ENCODE data around the gene MCEMP1.
"Not testable (repeated sequence)": the region's sequence is repeated elsewhere in the genome, so short reads cannot be mapped to it uniquely, and the experiment has no call there.

The MCEMP1 gene

DNA sequence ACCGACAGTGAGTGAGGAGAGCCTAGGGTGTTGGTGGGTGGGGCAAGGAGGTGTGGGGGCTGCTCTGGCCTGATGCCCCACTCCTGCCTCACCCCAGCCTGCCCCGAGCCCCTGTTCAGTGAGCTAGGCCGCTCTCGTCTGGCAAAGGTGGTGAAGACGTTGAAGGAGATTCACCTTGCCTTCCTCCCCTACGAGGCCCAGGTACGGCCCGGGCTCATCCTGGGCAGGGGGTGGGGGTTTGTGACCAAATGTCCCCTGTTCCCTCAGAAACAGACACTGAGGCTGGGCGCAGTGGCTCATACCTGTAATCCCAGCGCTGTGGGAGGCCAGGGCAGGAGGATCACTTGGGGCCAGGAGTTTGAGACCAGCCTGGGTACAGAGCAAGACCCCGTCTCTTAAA is 36.1 kb upstream of the MCEMP1 start:
- TF ChIP-seq, protein P1, sequence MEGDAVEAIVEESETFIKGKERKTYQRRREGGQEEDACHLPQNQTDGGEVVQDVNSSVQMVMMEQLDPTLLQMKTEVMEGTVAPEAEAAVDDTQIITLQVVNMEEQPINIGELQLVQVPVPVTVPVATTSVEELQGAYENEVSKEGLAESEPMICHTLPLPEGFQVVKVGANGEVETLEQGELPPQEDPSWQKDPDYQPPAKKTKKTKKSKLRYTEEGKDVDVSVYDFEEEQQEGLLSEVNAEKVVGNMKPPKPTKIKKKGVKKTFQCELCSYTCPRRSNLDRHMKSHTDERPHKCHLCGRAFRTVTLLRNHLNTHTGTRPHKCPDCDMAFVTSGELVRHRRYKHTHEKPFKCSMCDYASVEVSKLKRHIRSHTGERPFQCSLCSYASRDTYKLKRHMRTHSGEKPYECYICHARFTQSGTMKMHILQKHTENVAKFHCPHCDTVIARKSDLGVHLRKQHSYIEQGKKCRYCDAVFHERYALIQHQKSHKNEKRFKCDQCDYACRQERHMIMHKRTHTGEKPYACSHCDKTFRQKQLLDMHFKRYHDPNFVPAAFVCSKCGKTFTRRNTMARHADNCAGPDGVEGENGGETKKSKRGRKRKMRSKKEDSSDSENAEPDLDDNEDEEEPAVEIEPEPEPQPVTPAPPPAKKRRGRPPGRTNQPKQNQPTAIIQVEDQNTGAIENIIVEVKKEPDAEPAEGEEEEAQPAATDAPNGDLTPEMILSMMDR (IDR thresholded peaks at IDR 0.05), result no peak
- Histone ChIP-seq H3K27me3 (ENCODE audit: control insufficient read depth, insufficient read depth, low read length) (no peaks in the 10 kb centered on the region), H3K4me2 (ENCODE audit: low read length) (no peak overlapping the region), H3K4me1 (no peaks in the 10 kb centered on the region), H3K79me2 (no peaks in the 10 kb centered on the region), H3K9ac (no peak overlapping the region), H3K9me3 (ENCODE audit: control insufficient read depth, low read length) (no peaks in the 10 kb centered on the region), H3K36me3 (ENCODE audit: control insufficient read depth, insufficient read depth, low read length) (no peaks in the 10 kb centered on the region), H3K27ac (no peak overlapping the region), H2AFZ (no peak overlapping the region), H3K4me3 (ENCODE audit: low read depth, low read length) (no peak overlapping the region)

DNA sequence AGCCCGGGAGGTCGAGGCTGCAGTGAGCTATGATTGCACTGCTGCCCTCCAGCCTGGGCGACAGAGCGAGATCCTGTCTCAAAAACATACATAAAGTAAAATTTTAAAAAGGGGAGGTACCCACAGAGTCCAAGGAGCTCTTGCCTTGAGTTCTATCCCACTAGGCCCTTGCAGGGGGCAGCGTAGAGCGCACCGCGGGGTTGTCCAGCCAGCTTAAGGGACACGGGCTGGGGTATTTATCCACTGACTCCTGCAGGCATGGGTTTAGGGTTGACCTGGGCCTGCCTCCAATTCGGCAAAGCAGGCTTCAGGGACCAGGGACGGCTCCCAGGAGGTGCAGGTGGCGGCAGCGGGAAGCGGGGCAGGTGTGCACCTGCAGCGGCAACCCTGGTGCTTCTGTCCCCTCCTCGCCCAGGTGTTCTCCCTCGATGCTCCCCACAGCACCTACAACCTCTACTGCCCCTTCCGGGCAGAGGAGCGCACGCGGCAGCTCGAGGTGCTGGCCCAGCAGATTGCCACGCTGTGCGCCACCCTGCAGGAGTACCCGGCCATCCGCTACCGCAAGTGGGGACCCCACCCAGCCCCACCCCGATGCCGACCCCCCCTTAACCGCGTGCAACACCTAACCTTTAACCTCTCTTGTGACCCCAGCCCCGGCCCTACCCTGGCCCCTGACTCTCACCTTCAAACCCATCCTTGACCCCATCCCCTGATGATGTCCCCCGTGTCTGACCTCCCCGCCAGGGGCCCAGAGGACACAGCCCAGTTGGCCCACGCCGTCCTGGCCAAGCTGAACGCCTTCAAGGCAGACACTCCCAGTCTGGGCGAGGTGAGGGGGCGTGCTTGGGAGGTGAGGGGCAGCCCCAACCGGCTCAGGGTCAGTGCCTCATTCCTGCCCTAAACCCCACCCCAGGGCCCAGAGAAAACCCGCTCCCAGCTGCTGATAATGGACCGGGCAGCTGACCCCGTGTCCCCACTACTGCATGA is 35.3 kb upstream of the MCEMP1 start:
- Histone ChIP-seq H3K27me3 (ENCODE audit: control insufficient read depth, insufficient read depth, low read length) (no peaks in the 10 kb centered on the region), H3K27ac (no peak overlapping the region), H3K4me3 (ENCODE audit: low read depth, low read length) (no peak overlapping the region), H3K9ac (no peak overlapping the region), H3K79me2 (no peaks in the 10 kb centered on the region), H3K4me1 (no peaks in the 10 kb centered on the region), H3K9me3 (ENCODE audit: control insufficient read depth, low read length) (no peaks in the 10 kb centered on the region), H3K4me2 (ENCODE audit: low read length) (no peak overlapping the region), H2AFZ (no peak overlapping the region), H3K36me3 (ENCODE audit: control insufficient read depth, insufficient read depth, low read length) (no peaks in the 10 kb centered on the region)
- TF ChIP-seq, protein P1 (IDR thresholded peaks at IDR 0.05), result no peak

DNA sequence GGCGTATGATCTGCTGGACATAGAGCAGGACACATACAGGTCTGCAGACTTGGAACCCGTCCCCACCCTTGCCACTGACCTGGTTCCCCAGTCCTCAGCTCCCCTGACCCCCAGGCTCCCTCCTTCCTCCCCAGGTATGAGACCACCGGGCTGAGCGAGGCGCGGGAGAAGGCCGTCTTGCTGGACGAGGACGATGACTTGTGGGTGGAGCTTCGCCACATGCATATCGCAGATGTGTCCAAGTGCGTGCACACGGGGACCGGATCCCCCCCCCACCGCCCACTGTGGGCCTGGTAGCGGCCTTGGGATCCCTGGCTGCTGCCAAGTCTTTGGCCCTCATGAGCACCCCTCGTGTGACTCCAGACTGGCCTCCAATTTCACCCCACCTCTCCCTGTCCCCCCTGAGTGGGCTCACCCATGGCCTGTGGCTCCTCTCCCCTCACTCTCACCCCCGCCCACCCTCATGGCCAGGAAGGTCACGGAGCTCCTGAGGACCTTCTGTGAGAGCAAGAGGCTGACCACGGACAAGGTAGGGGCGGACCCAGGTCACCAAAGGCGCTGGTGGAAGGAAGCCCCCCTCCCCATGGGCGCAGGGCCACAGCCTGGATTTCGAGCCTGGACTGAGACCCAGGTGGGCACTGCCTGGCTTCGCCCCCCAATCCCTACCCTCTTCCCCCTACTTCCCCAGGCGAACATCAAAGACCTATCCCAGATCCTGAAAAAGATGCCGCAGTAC is 34.4 kb upstream of the MCEMP1 start:
- no peaks in the 10 kb centered on the region for H3K27me3 ChIP-seq (ENCODE audit: control insufficient read depth, insufficient read depth, low read length)
- no peak overlapping the region for H3K9ac ChIP-seq
- no peaks in the 10 kb centered on the region for H3K9me3 ChIP-seq (ENCODE audit: control insufficient read depth, low read length)
- no peak overlapping the region for H3K4me3 ChIP-seq (ENCODE audit: low read depth, low read length)
- no peaks in the 10 kb centered on the region for H3K4me1 ChIP-seq
- no peak overlapping the region for H3K27ac ChIP-seq
- no peak overlapping the region for H3K4me2 ChIP-seq (ENCODE audit: low read length)
- no peaks in the 10 kb centered on the region for H3K79me2 ChIP-seq
- H2AFZ ChIP-seq, result no peak overlapping the region
- TF ChIP-seq, protein P1 (IDR thresholded peaks at IDR 0.05), result no peak
- H3K36me3 ChIP-seq (ENCODE audit: control insufficient read depth, insufficient read depth, low read length), result no peaks in the 10 kb centered on the region

DNA sequence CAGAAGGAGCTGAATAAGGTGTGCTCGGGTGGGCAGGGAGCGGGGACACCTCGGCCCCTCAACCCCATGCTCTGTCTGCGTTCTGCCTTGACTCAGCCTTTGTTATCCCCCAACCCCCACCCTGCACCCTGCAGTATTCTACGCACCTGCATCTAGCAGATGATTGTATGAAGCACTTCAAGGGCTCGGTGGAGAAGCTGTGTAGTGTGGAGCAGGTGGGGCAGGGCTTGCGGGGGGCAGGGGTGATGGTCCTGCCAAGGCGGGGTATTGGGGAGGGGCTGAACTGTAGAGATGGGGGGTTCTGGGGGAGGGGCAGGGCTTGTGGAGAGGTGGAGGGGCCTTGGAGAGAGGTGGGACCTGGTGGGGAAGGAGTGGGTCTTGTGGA is 33.9 kb upstream of the MCEMP1 start:
- no peak overlapping the region for H2AFZ ChIP-seq
- H3K9ac ChIP-seq, result no peak overlapping the region
- H3K4me1 ChIP-seq, result no peaks in the 10 kb centered on the region
- TF ChIP-seq, protein P1 (IDR thresholded peaks at IDR 0.05), result no peak
- no peaks in the 10 kb centered on the region for H3K27me3 ChIP-seq (ENCODE audit: control insufficient read depth, insufficient read depth, low read length)
- no peaks in the 10 kb centered on the region for H3K79me2 ChIP-seq
- no peak overlapping the region for H3K4me2 ChIP-seq (ENCODE audit: low read length)
- no peaks in the 10 kb centered on the region for H3K9me3 ChIP-seq (ENCODE audit: control insufficient read depth, low read length)
- H3K4me3 ChIP-seq (ENCODE audit: low read depth, low read length), result no peak overlapping the region
- H3K36me3 ChIP-seq (ENCODE audit: control insufficient read depth, insufficient read depth, low read length), result no peaks in the 10 kb centered on the region
- no peak overlapping the region for H3K27ac ChIP-seq

DNA sequence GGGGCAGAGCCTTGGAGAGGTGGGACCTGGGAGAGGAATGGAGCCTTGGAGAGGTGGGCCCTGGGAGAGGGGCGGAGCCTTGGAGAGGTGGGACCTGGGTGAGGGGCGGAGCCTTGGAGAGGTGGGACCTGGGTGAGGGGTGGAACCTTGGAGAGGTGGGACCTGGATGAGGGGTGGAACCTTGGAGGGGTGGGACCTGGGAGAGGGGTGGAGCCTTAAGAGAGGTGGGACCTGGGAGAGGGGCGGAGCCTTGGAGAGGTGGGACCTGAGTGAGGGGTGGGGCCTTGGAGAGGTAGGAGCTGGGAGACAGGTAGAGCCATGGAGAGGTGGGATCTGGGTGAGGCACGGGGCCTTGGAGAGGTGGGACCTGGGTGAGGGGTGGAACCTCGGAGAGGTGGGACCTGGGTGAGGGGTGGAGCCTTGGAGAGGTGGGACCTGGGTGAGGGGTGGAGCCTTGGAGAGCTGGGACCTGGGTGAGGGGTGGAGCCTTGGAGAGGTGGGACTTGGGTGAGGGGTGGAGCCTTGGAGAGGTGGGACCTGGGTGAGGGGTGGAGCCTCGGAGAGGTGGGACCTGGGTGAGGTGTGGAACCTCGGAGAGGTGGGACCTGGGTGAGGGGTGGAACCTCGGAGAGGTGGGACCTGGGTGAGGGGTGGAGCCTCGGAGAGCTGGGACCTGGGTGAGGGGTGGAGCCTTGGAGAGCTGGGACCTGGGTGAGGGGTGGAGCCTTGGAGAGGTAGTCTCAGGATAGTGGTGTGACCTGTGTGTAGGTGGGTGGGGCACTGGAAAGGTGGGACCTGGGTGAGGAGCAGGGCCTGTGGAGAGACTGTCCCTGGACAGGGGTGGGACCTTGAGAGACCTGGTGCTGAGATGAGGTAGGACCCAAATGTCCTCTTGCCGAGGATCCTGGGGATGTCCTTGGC is 33.0 kb upstream of the MCEMP1 start:
- not testable (repeated sequence) for H3K4me2 ChIP-seq (ENCODE audit: low read length); H3K4me3 ChIP-seq (ENCODE audit: low read depth, low read length); H3K9ac ChIP-seq; H3K27ac ChIP-seq; H3K9me3 ChIP-seq (ENCODE audit: control insufficient read depth, low read length); H3K4me1 ChIP-seq; H3K36me3 ChIP-seq (ENCODE audit: control insufficient read depth, insufficient read depth, low read length); H3K79me2 ChIP-seq; H2AFZ ChIP-seq; H3K27me3 ChIP-seq (ENCODE audit: control insufficient read depth, insufficient read depth, low read length)

Measured in parathyroid adenoma (tissue), 2 donors.